SK-N-SH (cell line): Measurements from ENCODE around the gene ANKRD13B.

Source experiments
- EZH2phosphoT487 ChIP-seq: fragments of 200-600 bp; sonication (generic); IDR thresholded peaks from 2 replicates; pipeline ENCODE4 v1.6.1; 2017; ENCODE audit warnings: low read depth, mixed run types, mild to moderate bottlenecking, antibody characterized with exemption, moderate library complexity, borderline replicate concordance
- TF ChIP-seq, protein P1 (sequence below): fragments of 200-600 bp; sonication (generic); IDR thresholded peaks from 2 replicates; pipeline ENCODE4 v1.6.1; 2017; ENCODE audit warnings: antibody characterized with exemption, mild to moderate bottlenecking, moderate library complexity

DNA sequence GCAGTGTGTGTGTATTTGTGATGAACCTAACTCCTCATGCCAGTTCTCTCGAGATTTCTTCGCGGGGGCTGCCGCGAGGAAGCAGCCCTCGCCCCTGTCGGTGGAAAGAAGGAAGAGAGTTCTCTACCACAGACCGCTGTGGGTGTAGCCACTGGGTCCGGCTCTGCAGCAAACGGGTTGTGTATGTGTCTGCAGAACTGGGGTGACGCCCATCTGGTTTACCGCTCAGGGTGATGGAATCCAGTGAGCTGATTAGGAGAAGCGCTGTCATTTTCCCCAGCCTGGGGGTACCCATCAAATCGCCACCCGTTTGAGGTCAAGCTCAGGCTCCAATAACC is 22.1 kb downstream of the ANKRD13B start:
- TF ChIP-seq EZH2phosphoT487 = no peak
- TF ChIP-seq, protein P1, sequence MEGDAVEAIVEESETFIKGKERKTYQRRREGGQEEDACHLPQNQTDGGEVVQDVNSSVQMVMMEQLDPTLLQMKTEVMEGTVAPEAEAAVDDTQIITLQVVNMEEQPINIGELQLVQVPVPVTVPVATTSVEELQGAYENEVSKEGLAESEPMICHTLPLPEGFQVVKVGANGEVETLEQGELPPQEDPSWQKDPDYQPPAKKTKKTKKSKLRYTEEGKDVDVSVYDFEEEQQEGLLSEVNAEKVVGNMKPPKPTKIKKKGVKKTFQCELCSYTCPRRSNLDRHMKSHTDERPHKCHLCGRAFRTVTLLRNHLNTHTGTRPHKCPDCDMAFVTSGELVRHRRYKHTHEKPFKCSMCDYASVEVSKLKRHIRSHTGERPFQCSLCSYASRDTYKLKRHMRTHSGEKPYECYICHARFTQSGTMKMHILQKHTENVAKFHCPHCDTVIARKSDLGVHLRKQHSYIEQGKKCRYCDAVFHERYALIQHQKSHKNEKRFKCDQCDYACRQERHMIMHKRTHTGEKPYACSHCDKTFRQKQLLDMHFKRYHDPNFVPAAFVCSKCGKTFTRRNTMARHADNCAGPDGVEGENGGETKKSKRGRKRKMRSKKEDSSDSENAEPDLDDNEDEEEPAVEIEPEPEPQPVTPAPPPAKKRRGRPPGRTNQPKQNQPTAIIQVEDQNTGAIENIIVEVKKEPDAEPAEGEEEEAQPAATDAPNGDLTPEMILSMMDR = no peak
